Thymus (tissue), 14 donors: Measurements from ENCODE around the gene CHI3L1. TPM values are rescaled to one million over a fixed set of nuclear protein-coding genes. Genes with fewer than 3 reads are reported as not detected.
"Not testable (repeated sequence)": the region's sequence is repeated elsewhere in the genome, so short reads cannot be mapped to it uniquely, and the experiment has no call there.

Experiments used
- DNase-seq, 9 donors: peaks; one replicate each; pipeline ENCODE4 v3.0.0-alpha.2; 2013; ENCODE audit warnings: low spot score in 9 of 9, low read depth in 6 of 9, missing footprints in 1 of 9
- H3K27ac ChIP-seq, 2 donors: one replicate each; pipeline ENCODE4 v1.5.1; 2013; ENCODE audit warnings: control low read depth in 1 of 2, low read depth in 1 of 2, low read length in 1 of 2, mild to moderate bottlenecking in 1 of 2, moderate library complexity in 1 of 2
- H3K27me3 ChIP-seq, 2 donors: one replicate each; pipeline ENCODE4 v1.5.1; 2013; ENCODE audit warnings: low read length in 1 of 2; ENCODE audit not compliant: control insufficient read depth in 2 of 2, insufficient read depth in 1 of 2
- H3K36me3 ChIP-seq, 2 donors: one replicate each; pipeline ENCODE4 v1.5.1; 2013; ENCODE audit warnings: low read length in 1 of 2, mild to moderate bottlenecking in 1 of 2, moderate library complexity in 1 of 2; ENCODE audit not compliant: control insufficient read depth in 2 of 2, insufficient read depth in 2 of 2
- H3K4me1 ChIP-seq, 2 donors: one replicate each; pipeline ENCODE4 v1.5.1; 2013; ENCODE audit warnings: low read length in 2 of 2; ENCODE audit not compliant: control insufficient read depth in 2 of 2, insufficient read depth in 2 of 2
- H3K4me3 ChIP-seq, 2 donors: one replicate each; pipeline ENCODE4 v1.5.1; 2013; ENCODE audit warnings: low read length in 2 of 2, control low read depth in 1 of 2, mild to moderate bottlenecking in 1 of 2
- H3K9me3 ChIP-seq, 2 donors: one replicate each; pipeline ENCODE4 v1.5.1; 2013; ENCODE audit warnings: low read length in 1 of 2, mild to moderate bottlenecking in 1 of 2; ENCODE audit not compliant: control insufficient read depth in 2 of 2, insufficient read depth in 1 of 2
- WGBS: extraction: QIAGEN DNeasy Blood & Tissue Kit; methylation state at CpG from one replicate; pipeline ENCODE4 v1.1.7; 2013; 5-methylcytosine and 5-hydroxymethylcytosine counted together
- long read RNA-seq, 10 donors: transcript quantifications; one replicate each; lab custom pipeline, GENCODE V29; 2026
- polyA plus RNA-seq: library from polyadenylated mRNA; stranded (reverse); fragments of 200-250 nt; gene quantifications from one replicate; pipeline ENCODE4 v1.2.3, GENCODE V29; 2013
- total RNA-seq: library from RNA; stranded (reverse); fragments of 120-200 nt; gene quantifications from one replicate; pipeline ENCODE4 v1.2.4, GENCODE V29; 2013
- donor health status: healthy.

CHI3L1 gene
- total RNA-seq (7.4 TPM), polyA plus RNA-seq (26.8 TPM)
- long read RNA-seq, donor 1 = 0 reads
- long read RNA-seq, donor 2, partial matches to known transcripts = 0 of 3 reads
- long read RNA-seq, donor 2, other reads (novel, unspliced or antisense) = 0 of 3 reads
- long read RNA-seq, donor 3, partial matches to known transcripts = 0 of 2 reads
- long read RNA-seq, donor 3, other reads (novel, unspliced or antisense) = 0 of 2 reads
- long read RNA-seq, donor 4, partial matches to known transcripts = 0 of 2 reads
- long read RNA-seq, donor 4, other reads (novel, unspliced or antisense) = 0 of 2 reads
- long read RNA-seq, donor 5, transcript CHI3L1-201 (10 exons, 1,792 nt) = major isoform, 15 of 15 reads
- long read RNA-seq, donor 5, partial matches to known transcripts = 0 of 15 reads
- long read RNA-seq, donor 5, other reads (novel, unspliced or antisense) = 0 of 15 reads
- long read RNA-seq, donor 6, partial matches to known transcripts = 0 of 3 reads
- long read RNA-seq, donor 6, other reads (novel, unspliced or antisense) = 0 of 3 reads
- long read RNA-seq, donor 7, transcript CHI3L1-201 (10 exons, 1,792 nt) = major isoform, 6 of 6 reads
- long read RNA-seq, donor 7, partial matches to known transcripts = 0 of 6 reads
- long read RNA-seq, donor 7, other reads (novel, unspliced or antisense) = 0 of 6 reads
- long read RNA-seq, donor 8, partial matches to known transcripts = 0 of 1 reads
- long read RNA-seq, donor 8, other reads (novel, unspliced or antisense) = 0 of 1 reads
- long read RNA-seq, donor 9, partial matches to known transcripts = 0 of 1 reads
- long read RNA-seq, donor 9, other reads (novel, unspliced or antisense) = 0 of 1 reads
- long read RNA-seq, donor 10 = 0 reads

GRCh38 chr1:203186446-203187303 lies at the start of gene CHI3L1:
TSS of gene CHI3L1 (minus strand) at chr1:203186704. CDS start at chr1:203186623, 81 bp downstream.
- Histone ChIP-seq H3K4me3 (no peak within 1 kb of the TSS), H3K9me3 (no peaks in the 10 kb centered on the region), H3K27ac (peak within 1 kb of the TSS in 1 of 2 donors; percentile 55), H3K27me3 (peaks cover 0 to 13% of the 10 kb centered on the region in 2 donors), H3K36me3 (no peaks in the 10 kb centered on the region), H3K4me1 (peaks cover 0 to 4% of the 10 kb centered on the region in 2 donors)
- WGBS = 50% methylated on average over 14 of the region's 14 CpGs
- no peak for DNase-seq

DNA sequence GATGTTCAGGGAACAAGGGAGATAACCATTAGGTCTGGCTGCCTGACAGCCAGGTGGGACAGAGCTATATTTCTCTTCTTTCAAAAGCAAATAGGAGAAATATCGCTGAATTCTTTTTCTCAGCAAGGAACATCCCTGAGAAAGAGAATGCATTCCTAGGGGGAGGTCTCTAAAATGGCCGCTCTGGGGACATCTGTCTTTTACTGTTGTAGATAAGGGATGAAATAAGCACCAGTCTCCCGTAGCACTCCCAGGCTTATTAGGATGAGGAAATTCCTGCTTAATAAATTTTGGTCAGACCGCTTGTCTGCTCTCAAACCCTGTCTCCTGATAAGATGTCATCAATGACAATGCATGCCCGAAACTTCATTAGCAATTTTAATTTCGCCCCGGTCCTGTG lies 48.4 kb upstream of the CHI3L1 start:
- H3K27ac ChIP-seq, DNase-seq, H3K4me3 ChIP-seq, H3K9me3 ChIP-seq, H3K36me3 ChIP-seq, H3K27me3 ChIP-seq, H3K4me1 ChIP-seq: not testable (repeated sequence)
- 94% methylated on average over 7 of the region's 7 CpGs for WGBS

GRCh38 chr1:203229471-203230135 lies 43.1 kb upstream of the CHI3L1 start, which contains the start of gene CHIT1:
TSS of gene CHIT1 (minus strand) at chr1:203229673. CDS start at chr1:203229636, 37 bp downstream.
- DNase-seq = no peak
- peaks cover 0 to 6% of the 10 kb centered on the region in 2 donors for H3K27me3 ChIP-seq
- H3K36me3 ChIP-seq = no peaks in the 10 kb centered on the region
- no peak within 1 kb of the TSS for H3K27ac ChIP-seq
- 98% methylated on average over 7 of the region's 7 CpGs for WGBS
- no peaks in the 10 kb centered on the region for H3K4me1 ChIP-seq
- H3K4me3 ChIP-seq = no peak within 1 kb of the TSS
- peaks cover 0 to 1% of the 10 kb centered on the region in 2 donors for H3K9me3 ChIP-seq

GRCh38 chr1:203228670-203229069 lies 42.2 kb upstream of the CHI3L1 start:
- H3K27ac ChIP-seq = no peak overlapping the region
- 67% methylated on average over 4 of the region's 4 CpGs for WGBS
- no peak overlapping the region for H3K4me3 ChIP-seq
- DNase-seq = no peak
- H3K9me3 ChIP-seq = no peaks in the 10 kb centered on the region
- H3K4me1 ChIP-seq = no peaks in the 10 kb centered on the region
- H3K27me3 ChIP-seq = peaks cover 0 to 6% of the 10 kb centered on the region in 2 donors
- H3K36me3 ChIP-seq = no peaks in the 10 kb centered on the region

DNA sequence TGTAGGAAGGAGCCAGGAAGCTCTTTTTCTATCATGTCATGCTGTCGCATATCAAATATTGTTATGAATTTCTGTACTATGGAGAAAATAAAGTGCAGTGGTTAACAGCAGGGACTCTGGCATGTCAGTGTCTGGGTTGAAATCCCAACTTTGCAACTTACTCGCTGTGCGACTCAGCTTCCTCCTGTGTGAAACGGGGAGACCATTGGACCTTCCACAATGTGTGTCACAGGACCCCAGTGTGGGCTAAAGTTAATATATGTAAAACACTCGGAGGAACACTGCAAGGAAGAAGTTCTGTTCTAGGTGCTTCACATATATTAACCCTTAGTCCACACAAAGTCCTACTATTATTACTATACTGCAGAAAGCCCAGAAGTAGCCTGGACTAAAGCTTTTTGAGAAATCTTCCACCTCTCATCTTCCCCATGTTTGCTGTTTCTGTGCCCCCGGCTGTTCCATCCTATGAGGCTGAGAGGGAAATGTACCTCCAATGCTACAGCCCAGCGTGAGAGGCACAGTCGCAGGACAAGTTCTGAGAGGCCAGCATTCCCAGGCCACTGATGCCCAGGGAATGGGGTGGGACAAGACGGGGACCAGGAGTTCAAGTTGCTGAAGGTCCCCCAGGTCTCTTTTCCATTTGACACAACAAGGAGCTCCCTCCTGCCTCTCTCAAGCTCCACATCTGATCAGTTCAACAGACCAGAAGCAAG lies 41.0 kb upstream of the CHI3L1 start:
- 97% methylated on average over 9 of the region's 9 CpGs for WGBS

DNA sequence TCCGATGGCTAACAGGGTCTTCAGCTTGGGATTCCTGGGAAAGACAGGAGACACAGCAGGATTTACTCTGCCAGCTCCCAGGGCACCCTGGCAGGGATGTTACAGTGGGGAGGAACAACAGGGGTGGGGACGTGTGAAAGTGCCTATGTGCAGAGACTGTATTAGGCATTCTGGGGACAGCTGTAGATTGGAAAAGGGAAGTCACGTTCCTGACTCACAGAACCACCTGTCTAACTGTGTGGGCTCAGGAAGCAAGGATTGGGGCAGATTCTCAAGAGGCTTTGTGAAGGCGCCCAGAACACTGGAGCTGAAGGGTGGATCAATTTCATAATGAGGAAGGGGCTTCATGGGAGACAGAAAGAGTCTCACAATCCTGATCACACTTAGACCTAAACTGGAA lies 38.6 kb upstream of the CHI3L1 start:
- Histone ChIP-seq H3K4me3 (no peak overlapping the region), H3K36me3 (no peaks in the 10 kb centered on the region), H3K4me1 (no peaks in the 10 kb centered on the region), H3K27me3 (peaks cover 0 to 8% of the 10 kb centered on the region in 2 donors), H3K9me3 (no peaks in the 10 kb centered on the region), H3K27ac (no peak overlapping the region)
- no peak for DNase-seq
- 38% methylated on average over 4 of the region's 4 CpGs for WGBS

More for the DNA sequence above, 41.0 kb upstream of the CHI3L1 start:
- Histone ChIP-seq H3K27me3 (peaks cover 0 to 8% of the 10 kb centered on the region in 2 donors), H3K36me3 (no peaks in the 10 kb centered on the region), H3K4me1 (no peaks in the 10 kb centered on the region), H3K9me3 (no peaks in the 10 kb centered on the region), H3K27ac (no peak overlapping the region), H3K4me3 (no peak overlapping the region)
- DNase-seq = no peak

DNA sequence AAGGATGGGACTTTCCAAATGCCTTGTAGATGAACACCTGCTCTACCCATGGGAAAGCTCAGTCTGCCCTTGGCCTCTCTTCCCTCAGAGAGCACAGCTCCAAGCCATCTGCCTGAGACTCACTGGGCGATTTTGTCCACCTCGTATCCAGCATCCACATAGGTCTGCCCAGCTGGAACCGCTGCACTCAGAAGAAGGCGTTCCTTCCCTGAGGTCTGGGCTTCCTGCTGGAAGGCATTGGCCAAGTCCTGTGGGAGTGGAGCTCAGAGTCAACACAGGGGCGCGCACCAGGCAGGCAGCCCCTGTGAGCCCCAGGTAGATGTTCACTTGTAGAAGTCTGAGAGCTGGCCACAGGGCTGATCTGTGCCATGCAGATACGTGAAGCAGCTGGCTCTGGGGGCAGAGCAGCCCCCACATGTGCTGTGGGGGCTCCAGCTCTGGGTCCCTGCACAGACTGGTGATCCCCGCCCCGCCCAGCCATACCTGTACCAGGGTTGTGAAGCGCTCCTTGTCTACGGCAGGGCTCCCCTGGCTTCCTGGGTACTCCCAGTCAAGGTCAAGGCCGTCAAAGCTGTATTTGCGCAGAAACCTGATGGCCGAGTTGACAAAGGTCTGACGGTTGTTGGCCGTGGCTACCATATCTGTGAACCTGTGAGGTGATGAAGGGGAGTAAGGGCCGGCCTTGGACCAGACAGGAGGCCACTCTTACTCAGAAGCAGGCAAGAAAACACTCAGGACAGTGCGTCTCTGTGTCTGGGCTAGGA lies 36.7 kb upstream of the CHI3L1 start:
- H3K36me3 ChIP-seq = no peaks in the 10 kb centered on the region
- H3K4me1 ChIP-seq = no peaks in the 10 kb centered on the region
- 95% methylated on average over 18 of the region's 18 CpGs for WGBS
- H3K27me3 ChIP-seq = peaks cover 0 to 17% of the 10 kb centered on the region in 2 donors
- no peaks in the 10 kb centered on the region for H3K9me3 ChIP-seq
- H3K4me3 ChIP-seq = no peak overlapping the region
- no peak for DNase-seq
- H3K27ac ChIP-seq = no peak overlapping the region
